Bronchial epithelial cell (primary cell): Measurements from ENCODE around the gene CREB1. TPM values are rescaled to one million over a fixed set of nuclear protein-coding genes. Genes with fewer than 3 reads are reported as not detected.

Source experiments
- DNase-seq: peaks from one replicate; pipeline ENCODE4 v3.0.0-alpha.2; 2010; ENCODE audit warnings: low read depth
- FAIRE-seq: peaks from 2 replicates; lab custom pipeline; 2011; peaks lifted over from hg19 to GRCh38; lab: Jason Lieb, UNC
- H3K27me3 ChIP-seq: 2 replicates; pipeline ENCODE4 v1.5.1; 2011; ENCODE audit warnings: low read length; ENCODE audit not compliant: control insufficient read depth, insufficient read depth
- H3K36me3 ChIP-seq: 2 replicates; pipeline ENCODE4 v1.5.1; 2011; ENCODE audit warnings: low read length; ENCODE audit not compliant: control insufficient read depth, insufficient read depth
- H3K4me3 ChIP-seq: 2 replicates; pipeline ENCODE4 v1.5.1; 2011; ENCODE audit warnings: mild to moderate bottlenecking, low read depth, low read length, control low read depth
- total RNA-seq: library from RNA; depleted of rRNA; stranded (reverse); fragments of >200 nt; gene quantifications from 2 replicates; pipeline ENCODE4 v1.2.1, GENCODE V29; 2014
- TF ChIP-seq, protein P1 (sequence below): IDR thresholded peaks from 2 replicates; pipeline ENCODE4 v1.5.1; 2011; ENCODE audit warnings: mild to moderate bottlenecking, moderate library complexity, low read length, control low read depth, inconsistent platforms; ENCODE audit not compliant: insufficient read depth, severe bottlenecking

Gene CREB1
- total RNA-seq, 1 donor from 2014 or later = 36.9 TPM

DNA sequence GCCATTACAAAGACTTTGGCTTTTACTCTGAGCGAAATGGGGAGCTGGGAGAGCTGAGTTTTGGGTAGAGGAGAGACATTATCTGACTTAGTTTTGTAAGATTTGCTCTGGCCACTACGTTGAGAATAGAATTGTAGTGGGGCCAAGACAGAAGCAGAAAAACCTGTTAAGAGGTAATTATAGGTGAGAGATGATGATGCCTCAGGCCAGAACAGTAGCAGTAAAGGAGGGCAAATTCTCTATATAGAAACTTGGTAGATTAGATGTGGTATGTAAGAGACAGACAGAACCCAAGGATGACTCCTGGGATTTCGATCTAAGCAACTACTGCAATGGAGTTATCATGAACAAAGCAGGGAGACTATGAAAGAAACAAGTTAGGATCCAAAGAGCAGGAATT, 17.4 kb upstream of the CREB1 start:
- DNase-seq (peak; percentile 50), FAIRE-seq (no peak)
- Histone ChIP-seq H3K36me3 (no peaks in the 10 kb centered on the region), H3K27me3 (no peaks in the 10 kb centered on the region), H3K4me3 (no peak overlapping the region)
- TF ChIP-seq, protein P1, sequence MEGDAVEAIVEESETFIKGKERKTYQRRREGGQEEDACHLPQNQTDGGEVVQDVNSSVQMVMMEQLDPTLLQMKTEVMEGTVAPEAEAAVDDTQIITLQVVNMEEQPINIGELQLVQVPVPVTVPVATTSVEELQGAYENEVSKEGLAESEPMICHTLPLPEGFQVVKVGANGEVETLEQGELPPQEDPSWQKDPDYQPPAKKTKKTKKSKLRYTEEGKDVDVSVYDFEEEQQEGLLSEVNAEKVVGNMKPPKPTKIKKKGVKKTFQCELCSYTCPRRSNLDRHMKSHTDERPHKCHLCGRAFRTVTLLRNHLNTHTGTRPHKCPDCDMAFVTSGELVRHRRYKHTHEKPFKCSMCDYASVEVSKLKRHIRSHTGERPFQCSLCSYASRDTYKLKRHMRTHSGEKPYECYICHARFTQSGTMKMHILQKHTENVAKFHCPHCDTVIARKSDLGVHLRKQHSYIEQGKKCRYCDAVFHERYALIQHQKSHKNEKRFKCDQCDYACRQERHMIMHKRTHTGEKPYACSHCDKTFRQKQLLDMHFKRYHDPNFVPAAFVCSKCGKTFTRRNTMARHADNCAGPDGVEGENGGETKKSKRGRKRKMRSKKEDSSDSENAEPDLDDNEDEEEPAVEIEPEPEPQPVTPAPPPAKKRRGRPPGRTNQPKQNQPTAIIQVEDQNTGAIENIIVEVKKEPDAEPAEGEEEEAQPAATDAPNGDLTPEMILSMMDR = no peak

DNA sequence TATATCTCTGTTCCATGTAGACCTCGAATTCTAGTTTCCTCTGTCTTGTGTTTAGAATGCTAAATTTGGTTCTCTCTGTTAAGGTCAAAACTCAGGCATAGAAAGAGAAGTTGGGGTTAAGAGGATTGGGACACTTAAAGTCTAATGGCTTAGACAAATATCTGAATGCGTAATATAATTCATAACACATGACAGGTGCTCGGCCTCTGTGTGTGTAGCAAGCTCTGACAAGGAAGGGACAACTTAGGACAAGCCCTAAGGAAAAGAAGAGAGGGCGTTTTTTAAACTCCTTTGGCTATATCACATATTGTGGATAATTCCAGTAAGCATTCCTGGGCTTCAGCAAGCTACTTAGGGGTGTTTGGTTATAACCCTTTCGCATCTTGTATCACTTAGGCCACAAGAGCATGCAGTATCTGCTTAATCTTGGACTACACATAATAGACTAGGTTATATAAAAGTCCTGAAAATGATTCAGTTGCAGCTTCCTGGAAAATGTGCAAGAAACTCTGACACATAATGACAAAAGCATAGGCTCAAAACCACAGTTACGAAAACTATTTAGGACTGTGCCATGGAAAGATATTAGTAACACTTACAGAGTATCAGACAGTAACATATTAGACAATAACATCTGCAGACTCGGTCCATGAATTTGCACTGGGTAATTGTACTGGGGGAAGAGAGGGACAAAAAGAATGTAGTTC, 16.1 kb upstream of the CREB1 start:
- no peaks in the 10 kb centered on the region for H3K27me3 ChIP-seq
- DNase-seq (peak; percentile 99), FAIRE-seq (no peak)
- no peak overlapping the region for H3K4me3 ChIP-seq
- TF ChIP-seq, protein P1 = no peak
- no peaks in the 10 kb centered on the region for H3K36me3 ChIP-seq

DNA sequence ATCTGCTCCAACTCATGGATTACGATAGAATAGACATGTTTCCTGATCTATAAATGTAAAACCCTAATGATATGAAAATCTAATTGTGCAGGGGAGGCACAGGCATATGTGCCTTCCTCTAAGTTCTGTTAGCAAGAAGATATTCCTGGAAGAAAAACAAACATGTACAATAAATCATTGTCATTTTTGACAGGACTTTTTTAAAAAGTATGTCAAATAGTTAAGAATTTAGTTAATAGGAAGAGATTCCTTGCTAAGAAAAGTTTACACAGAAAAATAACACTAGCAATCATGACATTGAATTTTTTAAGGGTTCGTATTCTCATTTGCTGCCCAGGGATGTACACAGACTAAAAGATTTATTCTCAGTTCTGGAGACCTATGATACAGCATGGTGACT, 15.3 kb upstream of the CREB1 start:
- Histone ChIP-seq H3K36me3 (no peaks in the 10 kb centered on the region), H3K27me3 (no peaks in the 10 kb centered on the region), H3K4me3 (no peak overlapping the region)
- DNase-seq (no peak), FAIRE-seq (no peak)
- TF ChIP-seq, protein P1 = no peak

DNA sequence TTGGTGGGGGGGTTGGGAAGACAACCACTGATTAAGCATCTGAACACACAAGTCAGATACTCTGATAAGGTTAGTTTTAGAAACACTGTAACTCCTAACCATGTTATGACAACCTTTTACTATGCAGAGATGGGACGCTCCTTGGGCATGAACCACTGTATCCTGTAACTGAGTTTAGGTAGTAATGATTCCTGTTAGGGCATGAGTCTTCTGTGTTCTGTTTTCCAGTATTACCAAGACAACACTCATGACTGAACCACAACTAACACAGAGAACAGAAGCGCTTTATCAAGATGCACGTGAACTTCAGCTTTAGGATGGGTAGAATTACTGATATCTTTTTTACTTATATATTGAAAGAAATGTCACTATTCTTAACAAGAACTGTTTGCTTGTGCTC, 14.1 kb upstream of the CREB1 start:
- TF ChIP-seq, protein P1 = no peak
- no peak for FAIRE-seq
- no peak overlapping the region for H3K4me3 ChIP-seq
- H3K36me3 ChIP-seq = no peaks in the 10 kb centered on the region
- no peaks in the 10 kb centered on the region for H3K27me3 ChIP-seq
- peak; percentile 93 for DNase-seq

DNA sequence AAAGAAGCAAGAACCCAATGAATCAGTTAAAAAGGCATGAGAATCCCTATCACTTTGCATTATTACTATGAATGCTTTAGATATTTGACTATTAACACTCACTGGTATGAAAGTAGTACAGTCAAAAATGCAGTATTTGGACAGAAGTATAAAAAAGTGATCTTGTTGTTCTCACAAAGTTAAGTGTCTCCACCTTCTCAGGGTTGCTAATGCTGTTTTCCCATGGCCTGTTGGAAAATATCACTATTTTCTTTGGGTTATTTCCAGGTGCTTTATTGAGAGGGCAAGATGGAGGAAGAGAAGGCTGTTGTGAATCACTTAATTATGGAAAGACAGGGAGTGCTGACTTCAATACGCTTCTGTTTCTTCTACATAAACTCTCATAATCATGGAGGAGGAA, 13.6 kb upstream of the CREB1 start:
- no peaks in the 10 kb centered on the region for H3K27me3 ChIP-seq
- no peak for FAIRE-seq
- H3K36me3 ChIP-seq = no peaks in the 10 kb centered on the region
- TF ChIP-seq, protein P1 = no peak
- no peak for DNase-seq
- no peak overlapping the region for H3K4me3 ChIP-seq

DNA sequence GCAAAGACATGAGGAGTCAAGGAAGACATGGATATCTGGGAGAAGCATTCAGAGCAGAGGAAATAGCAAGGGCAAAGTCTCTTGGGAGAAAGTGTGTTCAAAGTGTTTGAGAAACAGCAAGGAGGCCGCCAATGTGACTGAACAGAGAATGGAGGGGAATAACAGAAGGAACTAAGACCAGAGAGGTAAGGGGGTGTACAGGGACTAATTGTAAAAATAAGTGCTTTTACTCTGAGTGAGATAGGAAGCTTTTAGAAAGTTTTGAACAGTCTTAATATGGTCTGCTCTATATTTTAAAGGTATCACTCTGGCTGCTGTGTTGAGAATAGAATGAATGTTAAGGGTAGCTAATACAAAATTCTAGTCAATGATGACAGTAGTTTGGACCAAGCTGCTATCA, 6.8 kb upstream of the CREB1 start:
- no peaks in the 10 kb centered on the region for H3K36me3 ChIP-seq
- H3K4me3 ChIP-seq = no peak overlapping the region
- TF ChIP-seq, protein P1 = no peak
- no peaks in the 10 kb centered on the region for H3K27me3 ChIP-seq
- FAIRE-seq (no peak), DNase-seq (no peak)
